Natural killer cell (primary cell): Measurements from ENCODE around the gene ZNF91. TPM values are rescaled to one million over a fixed set of nuclear protein-coding genes. Genes with fewer than 3 reads are reported as not detected.
"Not testable (repeated sequence)": the region's sequence is repeated elsewhere in the genome, so short reads cannot be mapped to it uniquely, and the experiment has no call there.

ENCODE experiments used
- ATAC-seq, 3 donors: fragments of 150-1000 bp in 2 of 3; fragments of 200-7000 bp in 1 of 3; cut with Tn5 transposase; 1 replicate in 1 of 3; 2 replicates in 2 of 3; pipeline ENCODE4 v1.10.0; 2021; ENCODE audit warnings: mild to moderate bottlenecking in 2 of 3, moderate library complexity in 2 of 3
- DNase-seq, 2 donors: peaks; one replicate each; pipeline versions ENCODE4 v3.0.0 to v3.0.0-alpha.2; 2013 to 2021; ENCODE audit warnings: mixed read lengths in 1 of 2
- H3K27ac ChIP-seq: one replicate; pipeline ENCODE4 v1.5.1; 2013; ENCODE audit warnings: mild to moderate bottlenecking, low read length
- H3K27me3 ChIP-seq: one replicate; pipeline ENCODE4 v1.6.1; 2013; ENCODE audit warnings: low read length; ENCODE audit not compliant: control insufficient read depth, insufficient read depth
- H3K36me3 ChIP-seq: one replicate; pipeline ENCODE4 v1.6.1; 2013; ENCODE audit warnings: low read length; ENCODE audit not compliant: control insufficient read depth, insufficient read depth
- H3K4me1 ChIP-seq: one replicate; pipeline ENCODE4 v1.6.1; 2013; ENCODE audit warnings: low read length; ENCODE audit not compliant: control insufficient read depth, insufficient read depth
- H3K4me3 ChIP-seq: one replicate; pipeline ENCODE4 v1.5.1; 2013; ENCODE audit warnings: low read length
- H3K9me3 ChIP-seq: one replicate; pipeline ENCODE4 v1.6.1; 2013; ENCODE audit warnings: low read length; ENCODE audit not compliant: control insufficient read depth, insufficient read depth
- H3K27ac Mint-ChIP-seq, 2 donors: one replicate each; pipeline ENCODE4 v1.8.0; 2022; ENCODE audit warnings: mild to moderate bottlenecking in 2 of 2, mixed read lengths in 2 of 2, moderate library complexity in 1 of 2
- H3K27me3 Mint-ChIP-seq, 2 donors: one replicate each; pipeline ENCODE4 v1.8.0; 2022; ENCODE audit warnings: low read depth in 2 of 2, mixed read lengths in 2 of 2
- H3K36me3 Mint-ChIP-seq: one replicate; pipeline ENCODE4 v1.8.0; 2022; ENCODE audit warnings: mixed read lengths
- H3K4me1 Mint-ChIP-seq, 2 donors: one replicate each; pipeline ENCODE4 v1.8.0; 2022; ENCODE audit warnings: mixed read lengths in 2 of 2
- H3K4me3 Mint-ChIP-seq: one replicate; pipeline ENCODE4 v1.8.0; 2022; ENCODE audit warnings: mild to moderate bottlenecking, moderate library complexity, mixed read lengths
- H3K9me3 Mint-ChIP-seq, 2 donors: one replicate each; pipeline ENCODE4 v1.8.0; 2022; ENCODE audit warnings: mixed read lengths in 2 of 2
- CTCF ChIP-seq: fragments of 200-600 bp; IDR thresholded peaks from one replicate; pipeline ENCODE4 v1.8.0; 2022; ENCODE audit warnings: antibody characterized with exemption
- WGBS: methylation state at CpG from one replicate; pipeline ENCODE4 v1.1.7; 2013; ENCODE audit warnings: missing lambda C conversion rate; ENCODE audit not compliant: insufficient coverage; 5-methylcytosine and 5-hydroxymethylcytosine counted together
- intact Hi-C: fragments of 100-400 bp; cut with micrococcal nuclease; formaldehyde crosslinking; loops from one replicate; pipeline ENCODE4 v1.14.2; 2022
- total RNA-seq, 4 donors: library from RNA; stranded (reverse); fragments of 120-200 nt in 1 of 4; gene quantifications; one replicate each; pipeline versions ENCODE4 v1.2.3 to v1.2.4, GENCODE V29; 2013 to 2022

The ZNF91 gene
- total RNA-seq, 3 donors from 2014 or later (not counting 1 experiment from before 2014, with no cell fraction given), result 92.3 to 144 (median 96.7) TPM

GRCh38 chr19:23365222-23365621 lies 30.0 kb downstream of the ZNF91 start:
- H3K36me3 ChIP-seq, result peaks cover 31% of the 10 kb centered on the region
- H3K4me3 Mint-ChIP-seq, result no peak overlapping the region
- intact Hi-C loops, result no loop called here

GRCh38 chr19:23361843-23362242 lies 33.4 kb downstream of the ZNF91 start:
- not testable (repeated sequence) for H3K27ac Mint-ChIP-seq, H3K4me3 ChIP-seq
- WGBS, result no CpG with 5 or more reads among the region's 1 CpG

More at GRCh38 chr19:23365222-23365621, 30.0 kb downstream of the ZNF91 start:
- Histone ChIP-seq H3K4me1 (no peaks in the 10 kb centered on the region), H3K9me3 (peaks cover 41% of the 10 kb centered on the region), H3K27me3 (no peaks in the 10 kb centered on the region), H3K27ac (no peak overlapping the region), H3K4me3 (no peak overlapping the region)
- Mint-ChIP-seq H3K36me3 (peaks cover 45% of the 10 kb centered on the region), H3K4me1 (no peaks in the 10 kb centered on the region), H3K27ac (no peak overlapping the region), H3K27me3 (no peaks in the 10 kb centered on the region), H3K9me3 (peaks cover 3% of the 10 kb centered on the region in 2 donors)
- 97% methylated on average over 2 of the region's 3 CpGs for WGBS
- DNase-seq (no peak), ATAC-seq (no peak)
- no peak for TF ChIP-seq CTCF

GRCh38 chr19:23351806-23352205 lies 43.5 kb downstream of the ZNF91 start:
- Histone ChIP-seq H3K27ac (no peak overlapping the region), H3K4me3 (no peak overlapping the region), H3K27me3 (no peaks in the 10 kb centered on the region), H3K36me3 (no peaks in the 10 kb centered on the region), H3K9me3 (peaks cover 63% of the 10 kb centered on the region), H3K4me1 (no peaks in the 10 kb centered on the region)
- H3K27ac Mint-ChIP-seq, result no peak overlapping the region
- H3K36me3 Mint-ChIP-seq, result peaks cover 88% of the 10 kb centered on the region
- intact Hi-C loops, result no loop called here
- no peak for TF ChIP-seq CTCF
- DNase-seq, result no peak
- peaks cover 13% of the 10 kb centered on the region in 2 donors for H3K4me1 Mint-ChIP-seq
- H3K4me3 Mint-ChIP-seq, result no peak overlapping the region
- ATAC-seq, result no peak
- H3K27me3 Mint-ChIP-seq, result no peaks in the 10 kb centered on the region
- peaks cover 38 to 61% of the 10 kb centered on the region in 2 donors for H3K9me3 Mint-ChIP-seq
- 98% methylated on average over 4 of the region's 4 CpGs for WGBS

More at GRCh38 chr19:23361843-23362242, 33.4 kb downstream of the ZNF91 start:
- DNase-seq, H3K4me1 ChIP-seq, H3K27ac ChIP-seq, H3K4me3 Mint-ChIP-seq, H3K27me3 ChIP-seq, H3K27me3 Mint-ChIP-seq, ATAC-seq, H3K4me1 Mint-ChIP-seq, intact Hi-C loops: not testable (repeated sequence)
- Histone ChIP-seq H3K9me3 (peaks cover 38% of the 10 kb centered on the region), H3K36me3 (peaks cover 19% of the 10 kb centered on the region)
- peaks cover 9 to 11% of the 10 kb centered on the region in 2 donors for H3K9me3 Mint-ChIP-seq
- peaks cover 58% of the 10 kb centered on the region for H3K36me3 Mint-ChIP-seq

GRCh38 chr19:23346696-23347095 lies 48.6 kb downstream of the ZNF91 start:
- Mint-ChIP-seq H3K36me3 (peaks cover 87% of the 10 kb centered on the region), H3K27me3 (no peaks in the 10 kb centered on the region), H3K9me3 (peaks cover 18 to 46% of the 10 kb centered on the region in 2 donors), H3K4me1 (peaks cover 12 to 34% of the 10 kb centered on the region in 2 donors), H3K27ac (no peak overlapping the region), H3K4me3 (no peak overlapping the region)
- no peak for TF ChIP-seq CTCF
- intact Hi-C loops, result no loop called here
- peaks cover 79% of the 10 kb centered on the region for H3K9me3 ChIP-seq
- peaks cover 2% of the 10 kb centered on the region for H3K36me3 ChIP-seq
- DNase-seq (no peak), ATAC-seq (no peak)
- no peaks in the 10 kb centered on the region for H3K27me3 ChIP-seq
- WGBS, result over 99% methylated on average over 7 of the region's 7 CpGs
- no peak overlapping the region for H3K27ac ChIP-seq
- H3K4me1 ChIP-seq, result no peaks in the 10 kb centered on the region
- H3K4me3 ChIP-seq, result no peak overlapping the region
